ENCODE measurements around the gene TXNDC11.

DNA sequence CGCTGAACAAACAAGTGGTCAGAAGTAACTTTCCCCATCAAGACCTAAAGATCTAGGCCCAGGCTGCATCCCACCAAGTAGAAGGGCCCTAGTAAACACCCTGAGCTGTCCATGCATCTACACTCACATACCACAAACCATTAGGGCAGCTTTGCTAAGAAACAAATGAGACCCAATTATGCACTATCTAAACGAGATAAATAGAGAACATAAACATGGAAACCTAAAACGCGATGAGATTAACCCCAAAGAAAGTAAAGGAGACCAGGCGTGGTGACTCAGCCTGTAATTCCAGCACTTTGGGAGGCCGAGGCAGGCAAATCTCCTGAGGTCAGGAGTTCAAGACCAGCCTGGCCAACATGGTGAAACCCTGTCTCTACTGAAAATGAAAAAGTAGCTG is 5.8 kb downstream of the TXNDC11 start:
- TF ChIP-seq, protein P1, sequence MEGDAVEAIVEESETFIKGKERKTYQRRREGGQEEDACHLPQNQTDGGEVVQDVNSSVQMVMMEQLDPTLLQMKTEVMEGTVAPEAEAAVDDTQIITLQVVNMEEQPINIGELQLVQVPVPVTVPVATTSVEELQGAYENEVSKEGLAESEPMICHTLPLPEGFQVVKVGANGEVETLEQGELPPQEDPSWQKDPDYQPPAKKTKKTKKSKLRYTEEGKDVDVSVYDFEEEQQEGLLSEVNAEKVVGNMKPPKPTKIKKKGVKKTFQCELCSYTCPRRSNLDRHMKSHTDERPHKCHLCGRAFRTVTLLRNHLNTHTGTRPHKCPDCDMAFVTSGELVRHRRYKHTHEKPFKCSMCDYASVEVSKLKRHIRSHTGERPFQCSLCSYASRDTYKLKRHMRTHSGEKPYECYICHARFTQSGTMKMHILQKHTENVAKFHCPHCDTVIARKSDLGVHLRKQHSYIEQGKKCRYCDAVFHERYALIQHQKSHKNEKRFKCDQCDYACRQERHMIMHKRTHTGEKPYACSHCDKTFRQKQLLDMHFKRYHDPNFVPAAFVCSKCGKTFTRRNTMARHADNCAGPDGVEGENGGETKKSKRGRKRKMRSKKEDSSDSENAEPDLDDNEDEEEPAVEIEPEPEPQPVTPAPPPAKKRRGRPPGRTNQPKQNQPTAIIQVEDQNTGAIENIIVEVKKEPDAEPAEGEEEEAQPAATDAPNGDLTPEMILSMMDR (IDR thresholded peaks at IDR 0.05) = no peak
- TF ChIP-seq POLR2A (IDR thresholded peaks at IDR 0.05) = no peak
- no peak for TF ChIP-seq POLR2AphosphoS5 (IDR thresholded peaks at IDR 0.05)

Measured in prostate gland (tissue), 2 donors.